Renal cortical epithelial cell (primary cell): Measurements from ENCODE around the gene PTPRO. TPM values are rescaled to one million over a fixed set of nuclear protein-coding genes. Genes with fewer than 3 reads are reported as not detected.

Experiments used
- DNase-seq: peaks from one replicate; pipeline ENCODE4 v3.0.0-alpha.2; 2011; ENCODE audit warnings: low read depth
- total RNA-seq: library from RNA; depleted of rRNA; stranded (reverse); fragments of >200 nt; gene quantifications from 2 replicates; pipeline ENCODE4 v1.2.3, GENCODE V29; 2014

PTPRO gene
- total RNA-seq, 1 donor from 2014 or later = 0.45 TPM

DNA sequence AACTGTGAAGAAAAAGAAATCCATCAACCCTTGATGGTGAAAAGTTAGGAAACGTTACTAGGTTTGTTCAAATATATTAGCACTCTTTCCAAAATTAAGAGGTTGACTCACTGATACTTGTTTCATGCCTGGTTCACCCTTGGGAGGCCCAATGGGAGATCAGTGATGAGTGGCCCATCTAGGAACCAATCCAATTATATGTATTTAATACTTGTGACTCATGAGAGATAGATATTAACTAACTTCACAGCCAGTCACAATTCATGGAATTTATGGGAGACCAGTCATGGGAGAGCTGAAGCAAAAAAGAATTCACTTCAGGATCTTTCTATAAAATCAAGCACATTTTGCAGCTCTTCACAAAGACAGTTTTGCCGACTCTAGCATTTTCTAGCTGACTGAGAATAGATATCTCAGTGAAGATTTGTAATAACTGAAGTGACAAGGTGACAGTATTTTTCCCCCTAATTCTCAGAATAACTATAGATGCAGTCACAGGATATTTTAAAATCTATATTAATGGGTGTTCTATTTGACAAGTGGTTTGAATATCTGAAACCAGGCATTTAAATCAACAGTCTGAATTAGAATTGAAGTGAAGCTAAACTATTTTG, 236.7 kb downstream of the PTPRO start:
- DNase-seq = peak; percentile 42

DNA sequence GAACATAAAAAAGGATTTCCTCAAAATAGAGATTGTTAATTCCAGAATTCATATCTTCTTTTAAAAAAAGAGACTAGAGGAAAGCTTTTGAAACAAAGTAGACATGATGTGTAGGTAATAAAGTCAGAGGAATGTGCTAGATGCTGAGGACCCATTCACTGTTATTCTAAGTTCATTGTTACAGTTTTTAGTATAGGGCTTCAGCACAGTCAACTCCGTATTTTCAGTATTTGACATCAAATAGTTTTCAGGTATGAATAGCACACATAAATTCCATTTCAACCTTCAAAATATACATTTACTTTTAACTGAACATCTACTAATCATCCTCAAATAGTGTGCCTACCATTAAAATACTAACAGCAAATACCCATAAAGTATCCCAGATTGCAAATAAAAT, 239.1 kb downstream of the PTPRO start:
- no peak for DNase-seq

DNA sequence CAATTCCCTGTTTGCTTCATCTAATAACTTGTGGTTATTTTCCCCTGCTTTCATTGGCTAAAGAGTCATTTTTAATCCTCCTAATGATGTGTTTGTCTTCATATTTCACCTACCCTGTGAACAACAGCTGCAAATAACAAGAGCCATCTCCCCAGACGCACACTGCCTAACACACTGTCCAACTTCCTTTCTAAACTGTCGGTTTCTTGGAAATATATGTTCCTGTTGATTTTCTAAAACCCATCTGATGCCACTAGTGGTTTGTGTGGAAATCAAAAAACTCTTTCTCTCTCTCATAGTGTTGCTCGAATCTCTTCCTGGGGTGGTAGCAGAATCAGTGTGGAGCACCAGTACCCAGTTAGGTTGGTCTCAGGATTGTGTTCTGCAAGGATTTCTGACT, 240.0 kb downstream of the PTPRO start:
- DNase-seq = no peak

DNA sequence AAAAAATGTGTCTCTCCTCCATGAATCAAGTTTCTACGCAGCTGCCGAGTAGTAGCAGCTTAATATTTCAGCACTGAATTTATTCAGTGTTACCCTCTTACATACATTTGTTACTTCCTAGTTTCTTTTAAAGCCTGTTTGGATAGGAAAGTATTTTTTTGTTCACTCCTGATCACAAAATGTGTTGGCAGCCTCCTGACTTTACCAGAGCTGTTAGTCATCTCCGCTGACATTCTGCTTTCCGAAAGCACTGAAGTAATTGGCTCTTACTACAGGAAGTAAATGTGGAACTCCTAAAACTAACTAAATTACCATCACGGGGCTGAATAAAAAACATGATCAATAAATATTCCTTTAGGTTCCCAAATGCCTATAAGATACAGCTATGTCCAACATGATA, 241.4 kb downstream of the PTPRO start:
- DNase-seq = no peak

DNA sequence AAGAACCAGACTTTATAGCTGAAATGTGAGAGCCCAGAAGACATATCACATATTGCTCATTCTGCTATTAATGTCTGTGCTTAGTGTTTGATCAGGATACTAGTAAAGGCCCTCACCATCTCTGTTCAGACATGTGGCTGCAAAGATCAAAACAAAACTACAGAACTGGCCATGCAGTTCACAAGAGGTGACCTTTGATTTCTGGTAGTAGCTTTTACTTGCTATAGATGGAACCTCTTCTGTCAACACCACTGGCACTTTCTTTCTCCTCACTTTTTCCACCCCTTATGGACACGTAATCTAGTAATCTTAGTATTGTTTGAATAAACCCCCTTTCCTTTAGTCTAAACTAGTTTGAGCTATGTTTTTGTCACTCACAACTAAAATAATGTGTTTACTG, 252.0 kb downstream of the PTPRO start:
- no peak for DNase-seq

DNA sequence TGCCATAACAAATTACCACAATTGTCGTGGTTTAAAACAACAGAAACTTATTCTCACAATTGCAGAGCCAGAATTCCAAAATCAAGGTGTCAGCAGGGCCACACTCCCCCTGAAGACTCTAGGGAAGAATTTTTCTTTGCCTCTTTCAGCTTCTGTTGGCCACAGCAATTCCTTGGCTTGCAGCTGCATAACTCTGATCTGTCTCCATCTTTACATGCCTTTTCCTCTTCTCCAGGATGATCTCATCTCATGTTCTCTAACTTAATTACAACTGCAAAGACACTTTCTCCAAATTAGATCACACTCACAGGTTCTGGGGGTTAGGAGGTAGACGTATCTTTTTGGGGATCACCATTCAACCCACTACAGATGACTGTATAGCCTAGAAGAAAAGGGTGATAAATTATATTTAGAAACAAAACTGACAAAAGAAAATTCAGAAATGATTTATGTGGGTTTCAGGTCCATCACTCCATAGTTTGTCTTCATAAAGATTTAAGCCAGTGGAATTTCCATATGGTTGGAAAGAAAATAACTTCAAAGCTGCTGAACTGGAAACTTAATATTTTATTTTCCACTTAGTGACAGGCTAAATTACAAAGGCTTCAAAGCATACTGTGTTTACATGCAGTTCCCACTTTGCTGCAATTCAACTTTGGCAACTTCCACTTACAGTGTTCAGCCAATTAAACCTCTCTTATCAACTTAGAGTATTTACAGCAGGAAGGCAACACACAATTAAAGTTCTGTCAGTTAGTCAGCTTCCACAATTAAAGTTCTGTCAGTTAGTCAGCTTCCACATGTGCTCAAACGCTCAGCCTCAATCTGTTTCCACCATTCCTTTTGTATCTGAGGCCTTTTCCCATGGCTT, 253.6 kb downstream of the PTPRO start:
- no peak for DNase-seq

DNA sequence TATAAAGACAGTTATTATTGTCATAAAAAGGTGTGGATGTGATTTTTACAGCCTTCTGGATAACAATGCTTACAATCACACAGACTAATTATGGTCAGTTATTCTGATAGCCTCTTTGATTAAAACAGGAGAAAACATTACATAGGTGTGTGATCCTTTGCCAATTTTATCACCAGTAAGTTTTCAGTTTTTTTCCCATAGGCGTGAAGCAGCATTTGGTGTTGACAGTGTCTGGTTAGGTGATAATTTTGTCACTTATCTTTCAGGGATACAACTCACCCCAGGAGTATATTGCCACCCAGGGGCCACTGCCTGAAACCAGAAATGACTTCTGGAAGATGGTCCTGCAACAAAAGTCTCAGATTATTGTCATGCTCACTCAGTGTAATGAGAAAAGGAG, 258.1 kb downstream of the PTPRO start:
- no peak for DNase-seq

DNA sequence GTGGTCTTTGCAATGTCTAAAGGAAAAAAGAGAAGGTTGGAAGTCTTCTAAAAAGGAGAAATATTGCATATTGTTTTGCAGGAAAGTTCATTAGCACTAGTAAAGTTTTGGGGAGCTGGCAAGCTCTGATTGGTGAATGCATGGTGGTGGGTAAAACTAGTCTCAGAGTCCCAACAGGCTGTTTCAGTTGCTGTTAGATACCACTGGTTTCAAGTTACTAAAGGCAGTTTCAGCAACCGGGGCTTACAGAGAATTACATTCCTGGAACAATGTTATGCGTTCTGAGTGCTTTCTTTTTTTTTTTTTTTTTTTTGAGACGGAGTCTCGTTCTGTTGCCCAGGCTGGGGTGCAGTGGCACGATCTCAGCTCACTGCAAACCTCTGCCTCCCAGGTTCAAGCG, 258.7 kb downstream of the PTPRO start:
- DNase-seq = no peak

DNA sequence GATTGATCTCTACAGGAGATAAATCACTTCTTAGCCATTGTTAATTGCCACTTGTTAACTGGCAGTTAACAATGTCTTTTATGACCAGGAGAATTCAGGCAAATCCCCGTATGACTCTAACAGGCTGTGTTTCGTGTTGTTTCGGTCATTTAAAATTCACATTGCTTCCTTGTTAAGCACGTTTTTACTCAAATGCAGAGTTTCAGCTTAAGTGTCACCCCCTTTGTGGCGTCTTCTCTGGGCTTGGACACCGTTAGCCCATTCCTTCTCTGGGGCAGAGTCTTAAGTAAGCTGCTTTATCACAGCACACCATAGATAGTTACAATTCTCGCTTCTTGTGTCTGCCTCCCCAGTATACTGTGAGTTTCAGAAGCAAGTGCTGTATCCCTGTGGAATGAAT, 261.5 kb downstream of the PTPRO start:
- no peak for DNase-seq

DNA sequence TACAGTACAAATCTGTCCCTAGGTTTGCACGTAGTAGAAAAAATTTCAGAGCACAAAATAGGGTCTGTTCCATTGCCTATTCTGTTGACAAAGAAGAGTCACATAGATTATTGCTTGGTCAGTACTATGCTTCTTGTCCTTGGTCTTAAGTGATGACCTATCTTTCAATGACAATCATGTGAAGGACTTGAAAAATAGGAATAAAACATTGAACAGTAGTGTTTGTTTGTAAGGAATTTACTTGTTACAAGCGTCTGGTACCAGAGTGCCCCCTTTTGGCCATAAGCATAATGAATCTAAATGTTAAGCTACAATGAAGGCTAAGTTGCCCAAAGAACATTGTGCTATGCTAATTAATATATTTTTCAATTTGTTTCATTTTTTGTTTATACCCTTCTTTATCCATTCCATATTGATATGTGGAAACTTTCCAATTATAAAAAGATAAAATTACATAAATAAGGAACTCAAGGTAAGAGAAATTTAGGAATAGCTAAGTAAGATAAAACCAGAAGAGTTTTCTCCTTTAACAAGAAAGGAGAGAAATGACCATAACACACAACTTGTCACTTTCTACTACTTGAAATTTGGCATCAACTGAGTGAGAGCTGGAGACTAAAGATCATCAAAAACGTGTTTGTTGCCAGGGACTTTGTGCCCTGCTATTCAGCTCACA, 262.2 kb downstream of the PTPRO start:
- peak; percentile 72 for DNase-seq

DNA sequence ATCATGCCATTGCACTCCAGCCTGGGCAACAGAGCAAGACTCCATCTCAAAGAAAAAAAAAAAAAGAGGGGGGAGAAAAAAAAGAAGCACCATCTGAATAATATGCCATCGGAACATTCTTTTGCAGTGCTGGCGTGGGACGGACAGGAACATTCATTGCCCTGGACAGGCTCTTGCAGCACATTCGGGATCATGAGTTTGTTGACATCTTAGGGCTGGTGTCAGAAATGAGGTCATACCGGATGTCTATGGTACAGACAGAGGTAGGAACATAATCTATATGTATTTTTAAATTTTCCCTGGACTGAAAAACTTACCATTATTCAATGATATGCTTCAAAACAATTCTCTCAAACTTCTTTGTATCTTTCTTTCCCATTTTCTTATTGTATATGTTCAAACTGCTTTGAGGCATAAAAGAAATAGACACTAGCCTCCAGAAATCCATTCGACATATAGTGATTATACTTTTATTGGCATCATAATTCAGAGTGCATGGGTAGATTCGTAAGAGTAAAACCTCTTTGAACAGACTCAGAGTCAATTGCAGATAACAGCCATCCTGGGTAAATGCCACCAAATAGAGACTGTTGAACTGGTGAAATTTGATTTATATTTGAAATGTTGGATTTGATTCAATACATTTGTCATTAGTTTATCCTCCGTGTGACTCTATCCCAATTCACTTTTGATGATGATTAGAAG, 267.2 kb downstream of the PTPRO start:
- no peak for DNase-seq

DNA sequence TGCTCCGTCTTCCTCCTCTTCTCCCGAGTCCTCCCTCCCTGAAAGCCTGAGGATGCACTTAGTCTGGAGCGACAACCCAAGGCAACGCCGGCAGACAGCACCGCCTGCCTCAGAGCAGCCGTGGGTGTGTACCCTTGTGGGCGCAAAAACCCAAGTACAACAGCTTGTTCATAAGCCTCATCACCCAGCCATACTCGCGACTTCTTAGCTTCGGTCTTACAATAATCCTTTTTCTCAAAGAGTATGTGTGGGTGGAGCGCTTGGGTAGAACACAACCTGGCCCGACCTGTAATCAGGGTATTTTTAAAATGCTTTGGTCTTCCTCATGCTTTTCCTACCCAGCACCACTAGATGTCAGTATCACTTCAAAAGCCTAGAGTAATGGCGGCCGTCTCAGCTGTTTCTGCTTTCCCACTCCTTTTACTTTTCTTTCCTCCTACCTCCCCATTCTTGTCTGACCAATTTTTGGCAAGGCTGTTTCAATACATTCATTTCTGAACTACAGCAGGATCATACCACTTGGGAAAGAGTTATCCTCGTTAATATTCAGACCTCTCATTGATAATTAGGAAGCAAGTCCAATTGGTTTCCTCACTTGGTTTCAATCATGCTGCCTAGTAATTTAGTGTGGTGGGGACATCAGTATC, 268.0 kb downstream of the PTPRO start:
- DNase-seq = peak; percentile 67

DNA sequence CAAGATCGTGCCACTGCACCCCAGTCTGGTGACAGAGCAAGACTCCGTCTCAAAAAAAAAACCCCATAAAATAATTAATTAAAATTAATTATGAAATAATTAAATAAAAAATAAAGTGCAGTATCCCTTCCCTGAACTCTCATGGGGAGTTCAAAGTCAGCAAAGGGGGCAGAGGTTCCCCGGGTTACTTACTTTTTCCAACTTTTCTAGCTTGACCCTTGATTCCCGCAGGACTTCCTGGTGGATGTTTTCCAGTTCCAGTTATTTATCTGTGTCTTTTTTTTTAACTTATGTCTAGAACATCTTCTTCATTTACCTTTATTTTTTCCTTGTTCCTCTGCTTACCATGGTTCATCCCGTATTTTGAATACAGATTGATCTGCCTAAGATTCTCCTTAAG, 269.5 kb downstream of the PTPRO start:
- DNase-seq = no peak

DNA sequence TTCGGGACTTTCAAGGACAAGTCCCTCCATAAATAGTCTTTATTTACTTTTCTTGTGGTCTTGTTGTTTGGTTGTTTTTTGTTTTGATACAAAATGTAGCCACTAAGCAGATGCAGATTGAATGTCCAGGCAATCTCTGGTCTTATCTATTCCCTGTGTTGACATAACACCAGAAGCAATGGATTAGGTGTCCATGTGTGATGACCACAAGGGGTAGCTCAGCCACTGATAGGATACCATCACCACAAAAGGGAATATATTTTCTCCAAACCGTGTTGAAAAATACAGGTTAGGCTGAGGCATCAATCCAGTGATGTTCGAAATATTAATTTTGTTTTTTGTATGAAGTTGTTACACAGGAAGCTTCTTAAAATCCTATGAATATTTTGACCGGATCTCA, 270.6 kb downstream of the PTPRO start:
- DNase-seq = peak; percentile 29

DNA sequence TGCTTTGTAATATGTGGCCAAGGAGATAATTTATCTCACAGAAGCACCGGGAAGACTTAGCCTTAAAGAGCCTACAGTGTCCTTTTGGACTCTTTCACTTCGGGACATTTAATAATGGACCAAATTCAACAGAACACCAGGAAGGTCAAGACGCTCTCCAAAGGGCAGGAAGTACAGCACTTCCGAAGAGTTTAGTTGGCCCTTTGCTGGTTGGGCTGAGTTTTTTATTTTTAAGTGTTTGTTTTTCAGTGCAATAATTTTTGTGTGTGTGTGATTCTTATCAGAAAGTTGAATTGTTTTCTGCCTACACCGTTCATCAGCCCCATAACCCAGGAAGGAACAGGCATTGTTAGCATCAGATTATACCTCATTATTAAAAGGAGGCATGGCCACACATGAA, 273.9 kb downstream of the PTPRO start:
- DNase-seq = no peak

DNA sequence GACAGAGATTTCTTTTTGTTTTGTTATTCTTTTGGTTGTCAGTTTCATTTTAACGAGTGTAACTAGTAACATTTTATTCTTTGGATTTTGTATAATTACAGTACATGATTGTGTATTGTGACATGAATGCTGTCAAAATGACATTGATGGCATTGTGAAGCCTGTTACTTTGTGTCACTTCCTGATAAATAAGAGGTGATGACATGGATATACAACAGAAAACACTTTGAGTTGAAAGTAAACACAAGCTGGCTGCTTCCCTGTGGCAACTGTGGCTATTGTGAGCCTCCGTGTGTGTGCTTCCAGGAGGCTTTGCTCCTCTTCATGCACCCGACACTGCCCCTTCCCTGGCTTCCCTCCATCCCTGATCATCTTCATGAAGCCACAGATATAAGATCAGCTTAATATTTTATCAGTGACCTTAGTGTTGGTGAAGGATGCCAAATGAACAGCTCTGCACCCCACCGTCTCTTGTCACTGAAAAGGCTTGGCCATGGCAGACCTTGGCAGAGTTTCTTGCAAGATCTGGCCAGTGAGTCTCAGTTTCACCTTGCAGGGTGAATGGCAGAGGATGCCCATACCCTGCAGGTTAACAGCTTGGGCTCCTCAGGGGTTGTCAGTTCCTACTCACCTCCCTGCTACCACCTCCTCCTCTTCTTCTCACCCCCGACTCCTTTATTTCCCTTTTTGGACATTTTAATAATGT, 275.0 kb downstream of the PTPRO start:
- no peak for DNase-seq

DNA sequence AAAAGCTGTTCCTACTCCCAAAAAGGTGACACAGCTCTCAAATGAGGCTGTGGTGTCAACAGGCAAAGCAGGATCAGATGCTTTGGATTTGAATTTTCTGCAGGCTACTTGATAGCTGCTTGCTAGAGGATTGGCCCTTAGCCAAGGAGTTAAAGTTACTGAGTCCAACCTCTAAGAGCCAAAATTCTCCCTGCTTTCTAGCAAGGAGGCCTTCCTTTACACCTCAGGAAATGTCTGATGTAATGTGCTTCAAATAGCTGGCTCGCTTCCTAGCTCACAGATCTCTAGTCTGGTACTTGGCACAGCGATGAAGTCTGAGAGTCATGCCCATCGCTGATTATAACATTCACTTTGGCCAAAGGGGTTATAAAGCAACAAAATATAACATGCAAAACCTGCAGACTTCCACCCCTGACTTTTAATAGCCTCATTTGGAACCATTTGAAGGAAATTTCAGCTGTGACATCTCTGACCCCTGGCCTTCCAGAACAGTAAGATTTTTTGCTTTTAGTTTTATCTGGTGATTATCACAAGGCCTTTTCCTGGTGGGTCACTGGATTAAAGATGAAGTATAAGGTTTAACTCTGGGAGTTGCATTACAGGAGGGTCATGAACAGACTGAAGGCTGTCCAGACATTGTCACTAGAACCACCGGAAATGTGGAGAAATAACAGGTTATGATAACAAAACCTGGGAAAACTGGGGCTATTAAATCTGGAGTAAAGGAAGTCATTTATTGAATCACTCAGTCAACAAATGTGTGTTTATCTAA, 277.1 kb downstream of the PTPRO start:
- DNase-seq = peak; percentile 84

DNA sequence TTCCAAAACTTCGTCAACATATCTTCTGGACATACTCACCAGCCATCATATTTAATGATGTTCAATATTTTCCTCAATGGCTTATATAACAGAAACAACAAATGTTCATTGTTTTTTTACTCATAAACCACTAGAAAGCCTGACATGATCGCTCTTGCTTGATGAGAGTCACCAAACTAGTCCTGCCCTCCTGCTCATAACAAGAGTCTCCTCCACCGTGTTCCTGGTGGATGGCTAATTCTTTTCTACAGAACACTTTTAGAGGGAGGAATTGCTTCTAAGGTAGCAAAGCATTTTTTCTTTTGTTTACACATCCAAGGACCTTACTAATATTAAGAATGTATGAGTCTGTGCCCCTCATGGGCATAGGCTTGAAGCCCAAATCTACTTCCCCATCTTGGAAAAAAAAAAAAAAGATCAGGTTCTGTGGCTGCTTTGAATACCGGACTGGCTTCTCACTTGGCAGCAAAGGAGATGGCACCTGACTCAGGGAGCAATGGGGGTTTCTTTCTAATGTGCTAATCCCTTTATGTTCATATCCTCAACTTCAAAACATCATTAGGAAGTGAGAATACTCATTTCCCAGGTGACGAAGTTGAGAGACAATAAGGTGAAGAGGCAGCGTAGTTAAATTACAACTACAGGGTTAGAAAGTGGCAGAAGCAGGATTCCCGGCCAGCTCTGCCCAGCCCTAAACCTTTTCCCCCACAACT, 278.1 kb downstream of the PTPRO start:
- peak; percentile 88 for DNase-seq

DNA sequence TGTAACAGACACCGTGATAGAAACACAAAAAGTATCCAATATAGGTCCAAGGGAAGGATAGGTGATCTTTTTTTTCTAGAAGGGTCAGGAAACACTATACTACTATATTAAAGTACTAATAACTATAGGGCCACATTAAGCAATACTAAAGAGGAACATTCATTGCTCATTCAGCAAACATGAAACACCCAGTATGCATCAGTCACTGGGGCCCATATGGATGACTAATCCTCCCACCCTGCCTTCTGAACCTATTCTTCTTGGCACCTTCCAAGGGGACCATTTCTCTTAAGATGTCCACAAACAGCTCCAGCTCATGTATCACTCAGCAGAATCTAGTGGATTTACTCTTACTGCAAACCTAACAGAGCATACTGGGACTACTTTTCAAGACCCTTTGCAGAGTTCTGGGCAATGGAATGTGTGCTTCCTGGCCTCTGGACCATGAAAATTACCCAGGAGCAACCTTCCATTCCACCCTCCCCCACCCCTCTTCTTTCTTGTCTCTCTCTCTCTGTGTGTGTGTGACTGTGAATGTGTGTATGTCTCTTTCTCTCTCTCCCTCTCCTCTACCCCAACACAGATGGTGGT, 279.0 kb downstream of the PTPRO start:
- peak; percentile 92 for DNase-seq
